Measurements from ENCODE around the gene STAT3. TPM values are rescaled to one million over a fixed set of nuclear protein-coding genes. Genes with fewer than 3 reads are reported as not detected.

STAT3 gene
- total and polyA plus RNA-seq, 9 of the 15 experiments (the other 6 are each of a cell fraction or from before 2014, with no cell fraction given), result 90.0 to 179 (median 114) TPM

DNA sequence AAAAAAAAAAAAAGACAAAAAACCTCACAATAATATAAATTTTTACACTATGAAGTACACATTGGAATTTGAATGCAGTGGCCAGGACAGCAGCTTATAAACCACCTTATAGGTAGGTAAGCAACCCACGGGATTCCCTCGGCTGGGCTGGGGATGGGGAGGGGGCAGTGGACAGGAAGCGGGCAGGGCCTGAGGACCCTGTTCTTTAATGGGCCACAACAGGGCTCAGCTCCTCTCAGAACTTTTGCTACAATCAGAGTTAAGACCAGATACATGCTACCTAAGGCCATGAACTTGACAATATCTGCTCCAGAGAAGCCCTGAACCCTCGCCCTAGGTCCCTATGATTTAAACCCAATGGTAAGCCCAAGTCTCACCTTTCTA is 74.9 kb downstream of the STAT3 start (continued):
- TF ChIP-seq, protein P1, sequence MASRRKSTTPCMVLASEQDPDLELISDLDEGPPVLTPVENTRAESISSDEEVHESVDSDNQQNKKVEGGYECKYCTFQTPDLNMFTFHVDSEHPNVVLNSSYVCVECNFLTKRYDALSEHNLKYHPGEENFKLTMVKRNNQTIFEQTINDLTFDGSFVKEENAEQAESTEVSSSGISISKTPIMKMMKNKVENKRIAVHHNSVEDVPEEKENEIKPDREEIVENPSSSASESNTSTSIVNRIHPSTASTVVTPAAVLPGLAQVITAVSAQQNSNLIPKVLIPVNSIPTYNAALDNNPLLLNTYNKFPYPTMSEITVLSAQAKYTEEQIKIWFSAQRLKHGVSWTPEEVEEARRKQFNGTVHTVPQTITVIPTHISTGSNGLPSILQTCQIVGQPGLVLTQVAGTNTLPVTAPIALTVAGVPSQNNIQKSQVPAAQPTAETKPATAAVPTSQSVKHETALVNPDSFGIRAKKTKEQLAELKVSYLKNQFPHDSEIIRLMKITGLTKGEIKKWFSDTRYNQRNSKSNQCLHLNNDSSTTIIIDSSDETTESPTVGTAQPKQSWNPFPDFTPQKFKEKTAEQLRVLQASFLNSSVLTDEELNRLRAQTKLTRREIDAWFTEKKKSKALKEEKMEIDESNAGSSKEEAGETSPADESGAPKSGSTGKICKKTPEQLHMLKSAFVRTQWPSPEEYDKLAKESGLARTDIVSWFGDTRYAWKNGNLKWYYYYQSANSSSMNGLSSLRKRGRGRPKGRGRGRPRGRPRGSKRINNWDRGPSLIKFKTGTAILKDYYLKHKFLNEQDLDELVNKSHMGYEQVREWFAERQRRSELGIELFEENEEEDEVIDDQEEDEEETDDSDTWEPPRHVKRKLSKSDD (conservative IDR thresholded peaks at IDR 0.05; ENCODE audit: low read length), result no peak
- TF ChIP-seq HMGN3 (IDR thresholded peaks at IDR 0.05; ENCODE audit: borderline replicate concordance, extremely low read depth, insufficient read length, low read depth, low read length), result no peak
- TF ChIP-seq KDM2B (CRISPR knock-in tag; IDR thresholded peaks at IDR 0.05), result no peak
- TF ChIP-seq ZNF146 (CRISPR knock-in tag; IDR thresholded peaks at IDR 0.05; ENCODE audit: unreplicated experiment), result no peak
- TF ChIP-seq BCOR (IDR thresholded peaks at IDR 0.05), result no peak
- TF ChIP-seq, protein P2, sequence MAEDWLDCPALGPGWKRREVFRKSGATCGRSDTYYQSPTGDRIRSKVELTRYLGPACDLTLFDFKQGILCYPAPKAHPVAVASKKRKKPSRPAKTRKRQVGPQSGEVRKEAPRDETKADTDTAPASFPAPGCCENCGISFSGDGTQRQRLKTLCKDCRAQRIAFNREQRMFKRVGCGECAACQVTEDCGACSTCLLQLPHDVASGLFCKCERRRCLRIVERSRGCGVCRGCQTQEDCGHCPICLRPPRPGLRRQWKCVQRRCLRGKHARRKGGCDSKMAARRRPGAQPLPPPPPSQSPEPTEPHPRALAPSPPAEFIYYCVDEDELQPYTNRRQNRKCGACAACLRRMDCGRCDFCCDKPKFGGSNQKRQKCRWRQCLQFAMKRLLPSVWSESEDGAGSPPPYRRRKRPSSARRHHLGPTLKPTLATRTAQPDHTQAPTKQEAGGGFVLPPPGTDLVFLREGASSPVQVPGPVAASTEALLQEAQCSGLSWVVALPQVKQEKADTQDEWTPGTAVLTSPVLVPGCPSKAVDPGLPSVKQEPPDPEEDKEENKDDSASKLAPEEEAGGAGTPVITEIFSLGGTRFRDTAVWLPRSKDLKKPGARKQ (CRISPR knock-in tag; IDR thresholded peaks at IDR 0.05), result no peak
- no peak for TF ChIP-seq HEY1 (CRISPR knock-in tag; IDR thresholded peaks at IDR 0.05; ENCODE audit: borderline replicate concordance)
- TF ChIP-seq, protein P3, sequence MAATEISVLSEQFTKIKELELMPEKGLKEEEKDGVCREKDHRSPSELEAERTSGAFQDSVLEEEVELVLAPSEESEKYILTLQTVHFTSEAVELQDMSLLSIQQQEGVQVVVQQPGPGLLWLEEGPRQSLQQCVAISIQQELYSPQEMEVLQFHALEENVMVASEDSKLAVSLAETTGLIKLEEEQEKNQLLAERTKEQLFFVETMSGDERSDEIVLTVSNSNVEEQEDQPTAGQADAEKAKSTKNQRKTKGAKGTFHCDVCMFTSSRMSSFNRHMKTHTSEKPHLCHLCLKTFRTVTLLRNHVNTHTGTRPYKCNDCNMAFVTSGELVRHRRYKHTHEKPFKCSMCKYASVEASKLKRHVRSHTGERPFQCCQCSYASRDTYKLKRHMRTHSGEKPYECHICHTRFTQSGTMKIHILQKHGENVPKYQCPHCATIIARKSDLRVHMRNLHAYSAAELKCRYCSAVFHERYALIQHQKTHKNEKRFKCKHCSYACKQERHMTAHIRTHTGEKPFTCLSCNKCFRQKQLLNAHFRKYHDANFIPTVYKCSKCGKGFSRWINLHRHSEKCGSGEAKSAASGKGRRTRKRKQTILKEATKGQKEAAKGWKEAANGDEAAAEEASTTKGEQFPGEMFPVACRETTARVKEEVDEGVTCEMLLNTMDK (IDR thresholded peaks at IDR 0.05; ENCODE audit: borderline replicate concordance, insufficient read depth, low read depth, low read length, poor library complexity, severe bottlenecking), result no peak
- TF ChIP-seq, protein P4, sequence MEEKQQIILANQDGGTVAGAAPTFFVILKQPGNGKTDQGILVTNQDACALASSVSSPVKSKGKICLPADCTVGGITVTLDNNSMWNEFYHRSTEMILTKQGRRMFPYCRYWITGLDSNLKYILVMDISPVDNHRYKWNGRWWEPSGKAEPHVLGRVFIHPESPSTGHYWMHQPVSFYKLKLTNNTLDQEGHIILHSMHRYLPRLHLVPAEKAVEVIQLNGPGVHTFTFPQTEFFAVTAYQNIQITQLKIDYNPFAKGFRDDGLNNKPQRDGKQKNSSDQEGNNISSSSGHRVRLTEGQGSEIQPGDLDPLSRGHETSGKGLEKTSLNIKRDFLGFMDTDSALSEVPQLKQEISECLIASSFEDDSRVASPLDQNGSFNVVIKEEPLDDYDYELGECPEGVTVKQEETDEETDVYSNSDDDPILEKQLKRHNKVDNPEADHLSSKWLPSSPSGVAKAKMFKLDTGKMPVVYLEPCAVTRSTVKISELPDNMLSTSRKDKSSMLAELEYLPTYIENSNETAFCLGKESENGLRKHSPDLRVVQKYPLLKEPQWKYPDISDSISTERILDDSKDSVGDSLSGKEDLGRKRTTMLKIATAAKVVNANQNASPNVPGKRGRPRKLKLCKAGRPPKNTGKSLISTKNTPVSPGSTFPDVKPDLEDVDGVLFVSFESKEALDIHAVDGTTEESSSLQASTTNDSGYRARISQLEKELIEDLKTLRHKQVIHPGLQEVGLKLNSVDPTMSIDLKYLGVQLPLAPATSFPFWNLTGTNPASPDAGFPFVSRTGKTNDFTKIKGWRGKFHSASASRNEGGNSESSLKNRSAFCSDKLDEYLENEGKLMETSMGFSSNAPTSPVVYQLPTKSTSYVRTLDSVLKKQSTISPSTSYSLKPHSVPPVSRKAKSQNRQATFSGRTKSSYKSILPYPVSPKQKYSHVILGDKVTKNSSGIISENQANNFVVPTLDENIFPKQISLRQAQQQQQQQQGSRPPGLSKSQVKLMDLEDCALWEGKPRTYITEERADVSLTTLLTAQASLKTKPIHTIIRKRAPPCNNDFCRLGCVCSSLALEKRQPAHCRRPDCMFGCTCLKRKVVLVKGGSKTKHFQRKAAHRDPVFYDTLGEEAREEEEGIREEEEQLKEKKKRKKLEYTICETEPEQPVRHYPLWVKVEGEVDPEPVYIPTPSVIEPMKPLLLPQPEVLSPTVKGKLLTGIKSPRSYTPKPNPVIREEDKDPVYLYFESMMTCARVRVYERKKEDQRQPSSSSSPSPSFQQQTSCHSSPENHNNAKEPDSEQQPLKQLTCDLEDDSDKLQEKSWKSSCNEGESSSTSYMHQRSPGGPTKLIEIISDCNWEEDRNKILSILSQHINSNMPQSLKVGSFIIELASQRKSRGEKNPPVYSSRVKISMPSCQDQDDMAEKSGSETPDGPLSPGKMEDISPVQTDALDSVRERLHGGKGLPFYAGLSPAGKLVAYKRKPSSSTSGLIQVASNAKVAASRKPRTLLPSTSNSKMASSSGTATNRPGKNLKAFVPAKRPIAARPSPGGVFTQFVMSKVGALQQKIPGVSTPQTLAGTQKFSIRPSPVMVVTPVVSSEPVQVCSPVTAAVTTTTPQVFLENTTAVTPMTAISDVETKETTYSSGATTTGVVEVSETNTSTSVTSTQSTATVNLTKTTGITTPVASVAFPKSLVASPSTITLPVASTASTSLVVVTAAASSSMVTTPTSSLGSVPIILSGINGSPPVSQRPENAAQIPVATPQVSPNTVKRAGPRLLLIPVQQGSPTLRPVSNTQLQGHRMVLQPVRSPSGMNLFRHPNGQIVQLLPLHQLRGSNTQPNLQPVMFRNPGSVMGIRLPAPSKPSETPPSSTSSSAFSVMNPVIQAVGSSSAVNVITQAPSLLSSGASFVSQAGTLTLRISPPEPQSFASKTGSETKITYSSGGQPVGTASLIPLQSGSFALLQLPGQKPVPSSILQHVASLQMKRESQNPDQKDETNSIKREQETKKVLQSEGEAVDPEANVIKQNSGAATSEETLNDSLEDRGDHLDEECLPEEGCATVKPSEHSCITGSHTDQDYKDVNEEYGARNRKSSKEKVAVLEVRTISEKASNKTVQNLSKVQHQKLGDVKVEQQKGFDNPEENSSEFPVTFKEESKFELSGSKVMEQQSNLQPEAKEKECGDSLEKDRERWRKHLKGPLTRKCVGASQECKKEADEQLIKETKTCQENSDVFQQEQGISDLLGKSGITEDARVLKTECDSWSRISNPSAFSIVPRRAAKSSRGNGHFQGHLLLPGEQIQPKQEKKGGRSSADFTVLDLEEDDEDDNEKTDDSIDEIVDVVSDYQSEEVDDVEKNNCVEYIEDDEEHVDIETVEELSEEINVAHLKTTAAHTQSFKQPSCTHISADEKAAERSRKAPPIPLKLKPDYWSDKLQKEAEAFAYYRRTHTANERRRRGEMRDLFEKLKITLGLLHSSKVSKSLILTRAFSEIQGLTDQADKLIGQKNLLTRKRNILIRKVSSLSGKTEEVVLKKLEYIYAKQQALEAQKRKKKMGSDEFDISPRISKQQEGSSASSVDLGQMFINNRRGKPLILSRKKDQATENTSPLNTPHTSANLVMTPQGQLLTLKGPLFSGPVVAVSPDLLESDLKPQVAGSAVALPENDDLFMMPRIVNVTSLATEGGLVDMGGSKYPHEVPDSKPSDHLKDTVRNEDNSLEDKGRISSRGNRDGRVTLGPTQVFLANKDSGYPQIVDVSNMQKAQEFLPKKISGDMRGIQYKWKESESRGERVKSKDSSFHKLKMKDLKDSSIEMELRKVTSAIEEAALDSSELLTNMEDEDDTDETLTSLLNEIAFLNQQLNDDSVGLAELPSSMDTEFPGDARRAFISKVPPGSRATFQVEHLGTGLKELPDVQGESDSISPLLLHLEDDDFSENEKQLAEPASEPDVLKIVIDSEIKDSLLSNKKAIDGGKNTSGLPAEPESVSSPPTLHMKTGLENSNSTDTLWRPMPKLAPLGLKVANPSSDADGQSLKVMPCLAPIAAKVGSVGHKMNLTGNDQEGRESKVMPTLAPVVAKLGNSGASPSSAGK (IDR thresholded peaks at IDR 0.05), result no peak
- no peak for TF ChIP-seq ADNP (tag; IDR thresholded peaks at IDR 0.05)
